TTC549 (cell line): ENCODE results near the gene PAX4.
"Not testable (repeated sequence)": the region's sequence is repeated elsewhere in the genome, so short reads cannot be mapped to it uniquely, and the experiment has no call there.

Source experiments
- FAIRE-seq: peaks from 2 replicates; lab custom pipeline; 2012; peaks lifted over from hg19 to GRCh38; lab: Jason Lieb, UNC

Gene PAX4

GRCh38 chr7:127585044-127585953, 32.6 kb downstream of the PAX4 start, which contains the start of gene GCC1:
Gene GCC1 (minus strand): TSS chr7:127585596. CDS start chr7:127585182, 414 bp downstream.
- no peak for FAIRE-seq

- no peak for FAIRE-seq
Observed at GRCh38 chr7:127584648-127585043, 33.3 kb downstream of the PAX4 start.

DNA sequence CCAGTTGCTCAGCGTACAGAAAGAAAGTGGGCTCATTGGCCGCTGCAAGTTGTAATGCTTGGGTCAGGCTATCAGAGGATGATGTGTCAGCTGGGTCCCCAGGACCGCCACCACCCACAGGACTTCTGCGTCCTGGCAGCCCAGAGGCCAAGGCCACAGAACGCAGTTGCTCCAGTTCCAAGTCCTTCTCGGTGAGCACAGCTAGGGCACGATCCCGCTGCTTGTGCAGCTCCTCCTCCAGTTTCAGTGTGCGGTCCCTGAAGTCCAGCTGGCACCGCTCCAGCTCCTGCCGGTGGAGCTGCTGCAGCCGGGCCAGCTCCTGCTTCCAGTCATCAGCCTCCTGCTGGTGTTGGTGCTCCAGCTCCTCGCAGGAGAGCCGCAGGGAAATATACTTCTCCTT, 35.6 kb downstream of the PAX4 start:
- FAIRE-seq, result no peak

DNA sequence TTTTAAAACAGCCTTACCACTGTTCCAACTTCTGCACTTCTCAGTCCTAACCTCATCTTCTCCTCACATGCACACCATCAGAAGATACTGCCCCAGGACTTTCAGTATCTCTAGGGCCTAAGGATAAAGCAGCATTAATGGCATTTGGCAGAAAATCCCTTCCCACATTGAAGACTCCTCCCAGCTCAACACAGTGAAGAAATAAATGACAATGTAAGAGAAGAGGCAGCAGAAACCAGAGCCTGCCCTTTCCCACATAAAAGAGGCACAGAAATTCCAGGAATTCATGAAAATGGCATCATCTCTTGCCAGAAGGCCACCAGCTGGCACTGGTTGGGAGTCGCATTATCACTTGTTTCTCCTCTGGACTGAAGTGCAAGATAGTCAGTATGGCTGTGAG, 36.2 kb downstream of the PAX4 start:
- FAIRE-seq, result no peak

- no peak for FAIRE-seq
Observed at GRCh38 chr7:127580612-127581011, 37.3 kb downstream of the PAX4 start.

- FAIRE-seq, result no peak
Observed at GRCh38 chr7:127578711-127579275, 39.1 kb downstream of the PAX4 start.

DNA sequence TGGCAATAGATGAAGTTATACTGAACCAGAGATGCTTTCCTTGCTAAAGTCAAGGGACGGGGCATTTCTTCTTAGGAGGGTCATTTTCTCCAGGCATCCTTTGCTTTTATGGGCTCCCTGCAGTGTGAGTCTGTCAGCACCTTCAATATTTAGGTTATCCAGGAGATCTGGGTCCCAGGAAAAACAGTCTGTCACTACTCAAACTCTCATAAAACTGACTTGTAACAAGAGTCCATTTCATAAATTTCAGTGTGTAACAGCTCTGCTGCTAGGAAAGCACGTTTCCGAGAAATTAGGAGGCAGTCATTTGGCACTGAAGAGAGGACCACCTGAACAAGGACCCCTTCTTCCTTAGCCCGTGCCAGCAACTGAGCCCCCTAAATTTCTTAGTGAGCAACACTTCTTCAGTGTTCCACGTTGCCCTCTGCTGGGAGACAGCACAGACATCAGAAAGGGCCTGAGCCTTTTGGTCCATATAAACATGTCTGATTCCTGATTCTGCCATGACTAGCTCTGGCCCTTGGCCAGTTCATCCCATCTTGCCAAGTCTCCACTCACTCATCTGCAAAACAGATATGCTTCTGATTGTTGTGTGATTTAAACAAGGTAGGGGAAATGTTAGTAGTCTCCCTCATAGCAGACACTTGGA, 39.8 kb downstream of the PAX4 start:
- FAIRE-seq, result no peak

- FAIRE-seq, result no peak
Observed at GRCh38 chr7:127571741-127572505, 46.0 kb downstream of the PAX4 start.

- not testable (repeated sequence) for FAIRE-seq
Observed at GRCh38 chr7:127568034-127568433, 49.9 kb downstream of the PAX4 start.

GRCh38 chr7:127566242-127566641, 51.7 kb downstream of the PAX4 start:
- no peak for FAIRE-seq
